ENCODE measurements around the gene MYO7B.
A peak's percentile ranks its signal among the peaks of the same experiment; 100 is the strongest.

MYO7B gene

DNA sequence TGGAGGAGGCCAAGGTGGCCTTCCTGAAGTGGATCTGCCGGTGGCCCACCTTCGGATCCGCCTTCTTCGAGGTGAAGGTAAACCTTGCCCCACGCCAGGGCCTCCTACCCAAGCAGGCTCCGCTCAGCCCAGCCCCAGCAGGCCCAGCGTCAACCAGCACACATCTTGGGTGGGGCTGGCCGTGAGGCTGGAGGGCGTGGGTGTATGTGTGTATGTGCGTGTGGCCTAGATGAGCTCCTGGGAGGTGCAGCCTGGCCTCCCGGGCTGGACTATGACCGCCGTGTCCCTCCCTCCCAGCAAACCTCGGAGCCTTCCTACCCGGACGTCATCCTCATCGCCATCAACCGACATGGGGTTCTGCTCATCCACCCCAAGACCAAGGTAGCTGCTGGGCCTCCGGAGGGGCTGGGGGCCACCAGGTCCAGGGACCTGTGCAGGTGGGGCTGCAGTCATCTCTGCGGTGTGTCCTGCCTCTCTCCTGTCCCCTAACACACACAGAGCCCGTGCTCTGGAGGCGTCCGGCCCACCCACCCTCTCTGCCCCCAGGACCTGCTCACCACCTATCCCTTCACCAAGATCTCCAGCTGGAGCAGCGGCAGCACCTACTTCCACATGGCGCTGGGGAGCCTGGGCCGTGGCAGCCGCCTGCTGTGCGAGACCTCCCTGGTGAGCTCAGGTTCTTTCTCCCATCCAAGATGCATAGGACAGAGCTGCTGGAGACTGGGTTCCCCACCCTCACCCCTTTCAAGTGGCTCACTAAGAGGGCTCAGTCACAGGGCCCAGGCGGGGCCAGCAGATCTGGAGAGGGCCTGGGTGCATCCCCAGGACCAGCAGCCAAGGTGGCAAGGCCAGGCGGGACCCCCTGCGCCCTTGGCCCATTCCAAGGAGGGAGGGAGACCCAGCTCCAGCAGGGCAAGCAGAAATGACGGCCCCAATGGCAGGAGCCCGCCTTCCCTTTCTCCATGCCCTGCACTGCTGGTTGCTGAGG, 101.1 kb downstream of the MYO7B start:
- no peak for DNase-seq (ENCODE audit: low read depth in 2 of 2)

DNA sequence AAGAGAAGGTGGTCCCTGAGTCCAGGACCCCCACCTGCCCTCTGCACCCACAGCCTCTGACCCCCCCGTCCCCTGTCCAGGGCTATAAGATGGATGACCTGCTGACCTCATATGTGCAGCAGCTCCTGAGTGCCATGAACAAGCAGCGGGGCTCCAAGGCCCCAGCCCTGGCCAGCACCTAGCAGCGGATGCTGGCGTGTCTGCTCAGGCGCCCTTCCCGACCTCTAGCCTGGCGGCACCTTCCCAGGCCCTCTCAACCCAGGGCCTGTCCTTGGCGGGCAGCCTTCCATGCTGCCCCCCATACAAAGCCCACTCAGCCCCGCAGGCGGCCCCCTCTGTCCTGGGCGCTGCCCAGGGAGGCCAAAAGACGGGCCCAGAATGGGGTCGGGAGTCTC, 101.8 kb downstream of the MYO7B start:
- no peak for DNase-seq (ENCODE audit: low read depth in 2 of 2)

DNA sequence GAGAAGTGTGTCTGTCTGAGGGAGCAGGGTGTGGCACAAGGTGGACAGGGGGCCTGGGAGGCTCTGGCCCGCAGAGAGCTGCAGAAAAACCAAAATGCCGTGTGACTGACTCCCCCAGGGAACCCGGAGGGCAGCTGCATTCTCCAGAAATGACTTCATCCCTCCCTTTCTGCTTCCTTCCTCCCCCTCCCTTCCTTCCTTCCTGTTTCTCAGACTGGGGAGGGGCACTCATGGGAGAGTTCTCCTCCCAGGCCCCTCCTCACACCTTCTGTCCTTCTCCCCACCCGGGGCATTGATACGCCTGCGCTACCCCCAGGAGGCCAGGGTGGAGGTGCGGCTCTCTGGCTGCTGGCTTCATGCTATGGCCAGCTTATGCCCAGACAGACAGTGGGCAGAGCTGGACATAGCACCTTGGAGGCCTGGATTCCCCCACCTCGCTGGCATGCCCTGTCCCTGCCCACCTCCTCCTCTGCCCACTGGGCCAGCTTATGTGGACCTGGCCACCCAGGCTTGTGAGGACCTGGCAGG, 102.3 kb downstream of the MYO7B start:
- DNase-seq (ENCODE audit: low read depth in 2 of 2), result no peak

DNA sequence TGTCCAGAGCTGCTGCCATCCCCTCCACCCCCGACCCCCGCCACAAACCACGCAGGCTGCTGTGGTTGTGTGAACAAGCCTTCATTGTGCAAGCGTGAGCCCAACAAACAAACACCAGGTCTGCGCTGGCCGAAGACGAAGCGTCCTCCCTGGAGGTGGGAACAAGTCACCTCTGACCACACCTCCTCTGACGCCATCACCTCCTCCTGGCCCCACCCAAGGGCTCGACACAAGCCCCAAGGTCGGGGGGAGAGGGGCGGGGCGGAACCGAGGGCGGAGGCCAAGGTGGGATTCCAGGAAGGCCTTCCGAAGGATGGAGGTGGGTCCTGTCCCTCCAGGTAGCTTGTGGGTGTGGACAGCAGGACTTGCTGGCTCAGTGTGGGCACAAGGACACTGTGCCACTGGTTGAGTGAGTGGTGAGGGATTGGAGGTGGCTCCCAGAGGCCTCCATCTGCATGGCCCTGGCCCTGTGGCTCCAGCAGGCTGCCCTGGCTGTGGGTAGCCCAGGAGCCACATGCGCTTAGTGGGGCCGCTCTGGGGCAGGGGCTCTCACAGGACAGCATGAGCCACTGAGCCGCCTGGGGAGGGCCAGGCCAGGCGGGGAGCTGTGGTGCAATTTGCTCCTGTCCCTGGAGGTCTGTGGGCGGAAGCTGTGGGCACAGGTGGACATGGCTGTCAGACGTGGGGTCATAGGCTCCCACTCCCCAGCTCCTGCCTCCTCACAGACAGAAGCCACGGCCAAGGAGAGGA, 103.1 kb downstream of the MYO7B start:
- no peak for DNase-seq (ENCODE audit: low read depth in 2 of 2)

DNA sequence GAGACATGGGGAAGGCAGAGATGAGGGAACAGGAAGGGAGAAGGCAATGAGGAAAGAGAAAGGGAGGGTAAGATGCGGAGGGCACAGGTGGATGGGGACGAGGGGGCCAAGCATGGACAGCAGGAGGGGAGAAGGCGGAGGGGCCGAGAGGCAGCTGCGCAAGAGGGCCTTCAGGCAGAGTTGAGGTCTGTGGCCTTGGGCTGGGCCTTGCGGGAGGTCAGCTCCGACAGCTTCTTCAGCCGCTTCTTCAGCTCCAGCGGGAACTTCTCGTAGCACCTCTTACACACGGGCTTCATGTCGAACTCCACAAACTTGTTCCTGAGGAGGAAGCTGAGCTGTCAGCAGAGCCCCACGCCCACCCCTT, 103.6 kb downstream of the MYO7B start:
- no peak for DNase-seq (ENCODE audit: low read depth in 2 of 2)

DNA sequence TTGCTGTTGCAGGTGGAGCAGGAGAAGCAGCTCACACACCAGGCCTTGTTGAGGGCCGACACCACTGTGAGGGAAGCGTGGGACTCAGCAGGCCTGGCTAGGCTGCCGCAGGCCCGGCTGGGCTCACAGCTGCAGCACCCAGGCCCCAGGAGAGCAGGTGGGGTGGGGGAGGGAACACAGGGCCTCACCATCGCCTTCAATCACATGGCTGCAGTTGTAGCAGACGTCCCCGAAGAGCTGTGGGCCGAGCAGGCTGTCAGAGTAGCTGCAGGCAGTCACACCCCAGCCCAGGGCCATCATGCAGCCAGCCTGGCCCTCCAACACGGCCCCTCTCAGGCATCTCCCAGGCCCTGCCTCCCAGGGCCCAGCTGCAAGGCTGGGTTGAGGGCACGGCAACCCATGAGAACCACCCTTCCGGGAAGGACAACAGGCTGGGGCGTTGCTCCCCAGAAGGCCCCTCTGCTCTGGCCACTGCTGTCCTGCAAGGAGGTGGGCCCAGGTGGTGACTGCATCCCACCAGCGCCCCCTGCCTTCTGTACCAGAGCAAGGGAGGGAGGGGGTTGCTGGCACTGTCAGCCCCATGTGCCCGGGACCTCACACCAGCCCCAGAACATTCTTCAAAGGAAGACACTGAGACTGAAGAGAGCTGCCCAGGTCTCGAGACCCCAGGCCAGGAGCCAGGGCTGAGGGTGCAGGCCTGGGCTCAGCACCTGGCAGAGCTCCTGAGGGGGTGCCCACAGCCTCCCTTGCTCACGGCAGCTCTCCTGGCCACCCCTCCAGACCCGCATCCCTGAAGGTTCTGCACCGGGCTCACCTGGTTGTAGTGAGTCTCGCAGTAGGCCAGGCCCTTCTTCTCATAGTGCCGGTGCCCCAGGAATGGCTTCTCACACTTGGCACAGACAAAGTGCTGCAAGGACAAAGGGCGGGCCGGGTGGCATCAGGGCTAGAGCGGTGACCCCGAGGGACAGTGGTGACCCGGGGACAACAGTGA, 104.9 kb downstream of the MYO7B start:
- DNase-seq (ENCODE audit: low read depth in 2 of 2), result no peak

DNA sequence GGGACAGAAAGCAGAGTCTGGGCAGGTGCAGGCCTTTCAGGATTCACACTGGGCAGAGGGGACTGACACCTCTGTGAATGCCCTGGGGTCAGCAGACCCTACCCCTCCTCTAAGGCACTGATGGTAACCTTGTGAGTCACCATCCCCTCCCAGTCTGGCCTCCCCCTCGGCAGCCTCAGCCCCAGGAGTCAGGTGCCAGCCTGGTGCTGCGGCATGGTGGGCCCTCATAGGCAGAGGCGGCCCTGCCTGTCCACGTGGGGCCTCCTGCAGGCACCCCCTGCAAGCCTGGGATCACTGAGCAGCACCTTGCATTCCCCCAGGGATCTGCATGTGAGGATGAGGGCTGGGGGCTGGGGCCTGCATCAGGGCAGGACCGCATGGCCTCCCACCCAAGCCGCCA, 105.7 kb downstream of the MYO7B start:
- DNase-seq (ENCODE audit: low read depth in 2 of 2), result no peak

DNA sequence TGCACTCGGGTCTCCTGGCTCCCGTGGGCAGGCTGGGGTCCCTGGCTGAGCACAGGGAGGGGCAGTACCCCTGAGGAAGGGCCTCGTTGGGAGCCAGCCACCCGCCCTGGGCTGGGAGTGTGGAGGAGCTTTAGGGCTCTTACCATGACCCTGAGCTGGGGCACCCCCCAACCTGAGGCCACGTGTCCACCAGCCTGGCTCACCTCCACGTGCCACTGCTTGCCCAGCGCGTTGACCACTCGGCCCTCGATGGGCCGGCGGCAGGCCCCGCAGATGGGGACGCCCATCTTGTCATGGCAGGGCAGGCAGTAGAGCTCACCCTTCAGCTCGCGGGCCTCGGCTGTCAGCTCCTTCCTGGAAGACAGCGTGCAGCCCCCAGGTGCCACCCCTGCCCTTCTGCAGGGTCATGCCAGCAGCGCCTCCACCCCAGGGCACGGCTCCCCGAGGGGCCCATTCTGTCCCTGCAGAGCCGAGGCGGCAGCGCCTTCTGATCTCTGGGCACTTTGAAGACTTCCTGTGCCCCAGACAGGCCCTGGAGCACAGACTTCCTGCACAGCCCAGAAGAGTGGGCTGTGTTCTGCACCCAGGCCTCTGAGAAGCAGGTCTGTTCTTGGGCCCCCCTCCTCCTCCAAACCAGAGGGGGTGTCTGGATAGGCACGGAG, 106.5 kb downstream of the MYO7B start:
- peak in 1 of 2 donors; percentile 14 for DNase-seq (ENCODE audit: low read depth in 2 of 2)

DNA sequence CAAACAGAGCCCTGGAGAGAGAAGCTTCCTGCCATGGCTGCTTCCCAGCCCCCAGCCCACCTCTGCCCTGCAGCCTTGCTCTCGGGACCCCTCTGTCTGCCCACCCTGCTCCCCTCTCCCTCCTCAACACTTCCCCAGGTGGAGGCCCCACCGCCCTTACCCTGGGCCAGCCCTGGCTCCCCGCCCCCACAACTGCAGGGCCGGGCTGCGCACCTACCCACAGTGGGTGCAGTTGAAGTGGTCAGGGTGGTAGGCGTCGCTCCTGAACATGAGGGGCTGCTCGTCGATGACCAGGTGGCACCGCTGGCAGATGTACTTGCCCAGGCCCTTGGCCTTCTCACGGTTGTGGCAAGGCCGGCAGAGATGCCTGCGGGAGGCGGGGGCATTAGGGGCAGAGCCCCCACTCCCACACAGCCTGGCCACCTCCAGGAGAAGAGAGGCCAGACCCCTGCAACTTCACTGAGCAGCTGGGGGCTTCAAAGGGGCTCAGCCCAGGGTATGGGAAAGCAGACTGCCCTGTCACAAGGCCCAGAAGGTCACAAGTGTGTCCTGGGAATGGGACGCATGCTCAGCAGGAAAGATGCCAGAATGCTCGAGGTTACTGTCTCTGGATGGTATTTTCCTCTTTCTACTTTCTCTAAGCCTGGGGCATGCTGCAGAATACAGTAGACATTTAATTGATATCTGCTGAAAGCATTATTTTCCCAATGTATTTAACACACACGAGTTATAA, 107.4 kb downstream of the MYO7B start:
- DNase-seq (ENCODE audit: low read depth in 2 of 2), result no peak

DNA sequence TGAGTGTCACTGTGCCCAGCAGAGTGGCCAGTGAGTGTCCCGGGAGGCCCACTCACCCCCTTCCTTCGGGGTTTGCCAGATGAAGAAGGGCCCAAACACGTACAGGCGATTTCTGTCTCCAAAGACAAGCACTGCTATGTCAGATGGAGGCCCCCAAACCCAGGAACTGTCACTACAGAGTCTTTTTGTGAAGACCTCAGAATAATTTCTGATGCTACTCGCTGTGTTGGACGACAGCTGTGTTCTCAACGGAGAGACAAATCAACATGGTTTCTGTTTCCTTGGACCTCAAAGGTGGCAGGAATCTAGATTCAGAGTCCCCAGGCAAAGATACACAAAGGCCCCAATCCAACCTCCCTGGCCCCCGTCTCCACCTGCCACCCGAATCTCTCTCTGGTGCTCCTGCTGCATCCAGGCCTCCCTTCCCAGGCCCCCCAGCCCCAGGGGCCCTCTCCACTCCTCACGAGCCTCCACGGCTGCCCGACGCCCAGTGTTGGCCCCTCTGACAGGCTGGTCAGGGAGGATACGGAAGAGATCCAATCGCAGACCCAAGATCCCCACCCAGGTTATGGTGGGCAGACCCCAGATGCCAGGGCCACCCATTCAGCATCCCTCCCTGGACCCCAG, 108.1 kb downstream of the MYO7B start:
- DNase-seq (ENCODE audit: low read depth in 2 of 2), result no peak

DNA sequence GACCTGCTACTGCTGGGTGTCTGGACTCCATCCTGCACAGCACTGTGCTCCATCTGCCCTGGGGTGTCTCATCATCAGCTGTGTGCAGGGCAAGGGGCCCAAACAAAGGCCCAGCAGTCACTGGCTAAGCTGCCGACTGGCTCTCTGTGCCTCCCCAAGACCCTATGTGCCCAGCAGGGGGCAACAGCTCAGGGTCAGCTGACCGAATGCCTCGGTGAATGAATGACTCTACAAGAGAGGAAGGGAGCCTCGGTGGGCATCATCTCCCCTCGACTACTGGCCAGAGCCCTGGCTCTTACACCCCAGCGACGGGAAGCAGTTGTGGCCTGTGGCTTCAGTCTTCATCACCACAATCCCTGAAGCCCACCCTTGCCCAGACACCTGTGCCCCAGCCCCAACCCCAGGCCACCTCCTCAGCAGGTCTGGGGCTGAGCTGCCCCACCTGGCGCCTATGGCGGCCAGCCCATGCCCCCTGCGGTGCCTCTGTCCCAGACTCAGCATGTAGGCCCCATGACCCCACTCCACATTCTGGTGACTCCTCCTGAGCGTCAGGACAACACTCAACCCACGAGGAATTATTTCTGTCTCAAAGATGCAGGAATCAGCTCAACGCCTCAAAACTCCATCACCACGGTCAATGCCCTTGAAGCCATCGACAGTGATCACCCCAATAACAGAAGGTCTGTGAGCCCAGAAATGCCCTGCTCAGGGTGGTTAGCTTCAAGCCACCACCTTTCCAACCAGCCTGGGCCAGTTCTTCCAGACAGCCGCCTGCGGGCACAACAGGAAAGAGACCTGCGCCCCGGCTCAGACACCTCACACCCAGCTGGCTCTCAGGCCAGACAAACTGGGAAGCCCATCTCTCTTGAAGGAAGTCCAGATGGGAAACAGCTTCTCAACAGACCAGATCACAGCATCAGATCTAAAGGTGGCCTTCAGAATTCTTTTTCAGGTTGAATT, 108.9 kb downstream of the MYO7B start:
- no peak for DNase-seq (ENCODE audit: low read depth in 2 of 2)

DNA sequence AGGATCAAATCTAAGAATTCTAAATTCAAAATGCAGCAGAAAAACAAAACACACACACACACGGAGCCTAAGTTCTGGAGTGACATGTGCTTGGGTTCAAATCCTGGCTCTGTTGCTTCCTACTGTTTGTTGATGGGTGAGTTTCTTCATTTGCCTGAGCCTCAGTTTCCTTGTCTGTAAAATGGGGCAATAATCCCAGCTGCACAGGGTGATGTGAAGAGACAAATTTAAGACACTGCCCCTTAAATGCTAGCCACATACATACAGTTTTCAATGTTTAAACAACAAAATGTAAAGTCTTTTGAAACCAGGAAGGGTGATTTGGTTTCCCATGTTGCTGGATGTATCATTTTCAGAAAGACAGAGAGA, 109.5 kb downstream of the MYO7B start:
- no peak for DNase-seq (ENCODE audit: low read depth in 2 of 2)

DNA sequence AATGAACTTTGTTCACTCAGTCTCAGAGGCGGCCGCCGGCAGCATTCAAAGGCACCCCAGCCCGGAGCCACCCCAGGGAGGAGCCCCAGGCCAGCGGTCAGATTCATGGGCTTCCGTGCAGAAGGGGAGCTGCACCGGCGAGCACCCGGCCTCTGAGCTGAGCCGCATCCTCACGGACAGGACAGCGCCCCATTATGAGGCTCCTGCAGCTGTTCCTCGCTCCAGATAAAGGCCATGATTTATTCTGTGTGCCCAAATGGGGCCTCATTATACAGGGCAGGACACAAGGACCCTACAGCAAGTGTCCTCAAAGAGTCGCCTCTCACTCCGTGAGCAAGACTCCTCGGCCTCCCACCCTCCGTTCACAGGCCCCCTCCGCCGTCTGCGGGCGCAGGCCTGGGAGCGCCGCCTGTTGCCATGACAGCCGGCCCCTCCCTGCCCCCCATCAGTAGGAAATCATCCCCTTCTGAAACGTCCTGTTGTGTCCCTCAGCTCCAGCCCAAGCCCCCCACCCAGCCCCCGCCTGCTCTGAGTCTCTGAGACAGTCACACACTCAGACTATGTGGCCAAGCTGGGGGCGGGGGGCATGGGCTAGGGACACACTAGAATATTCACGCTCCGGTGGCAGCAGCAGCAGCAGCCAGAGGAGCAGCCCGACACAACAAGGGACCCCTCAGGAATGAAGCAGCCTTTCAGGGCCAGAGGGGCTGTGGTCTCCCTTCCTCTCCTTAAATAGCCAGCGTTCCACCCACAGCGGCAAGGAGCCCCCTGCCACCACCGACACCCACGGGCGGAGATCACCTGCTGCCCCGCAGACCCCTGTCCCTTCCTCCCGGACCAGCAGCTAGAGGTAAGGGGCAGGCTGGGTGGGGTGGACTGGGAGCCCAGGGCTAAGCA, 110.2 kb downstream of the MYO7B start, which contains the start of gene GPR17:
TSS of gene GPR17 (plus strand) at position 759 of the 897 bp plus-strand sequence. CDS start 4,583 bp downstream, outside the sequence.
- no peak for DNase-seq (ENCODE audit: low read depth in 2 of 2)

DNA sequence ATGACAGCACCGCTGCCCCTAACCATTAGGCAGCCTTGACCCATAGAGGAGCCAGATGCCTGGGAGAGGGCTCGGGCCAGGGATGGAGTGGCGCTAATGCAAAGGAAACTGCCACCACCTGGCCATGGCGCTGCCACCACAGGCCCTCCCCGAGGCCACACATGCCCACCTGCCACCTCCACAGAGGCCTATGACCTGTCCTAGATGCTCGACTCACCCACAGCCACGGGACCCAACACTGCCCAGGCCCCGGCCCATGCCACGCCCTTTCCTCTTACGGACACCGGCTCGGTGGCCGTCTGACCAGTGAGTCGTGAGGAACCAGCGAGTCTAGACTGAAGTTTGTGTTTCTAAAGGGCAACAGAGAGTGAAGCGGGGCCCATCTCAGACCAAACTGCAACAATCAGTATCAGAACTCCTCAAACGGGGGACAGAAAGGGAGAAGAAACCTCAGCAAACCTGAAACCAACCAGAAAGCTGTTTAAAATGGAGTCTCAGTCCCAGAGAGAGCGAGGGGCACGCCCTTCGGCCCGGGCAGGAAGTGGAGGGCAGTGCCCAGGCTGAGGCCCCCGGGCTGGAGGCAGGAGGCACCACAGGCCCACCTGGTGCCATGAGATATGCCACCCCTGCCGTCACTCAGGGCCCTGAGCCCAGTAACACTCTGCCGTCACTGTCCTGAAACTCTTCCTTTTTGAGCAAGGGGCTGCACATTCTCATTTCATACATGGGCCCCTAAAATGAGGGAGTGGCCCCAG, 111.2 kb downstream of the MYO7B start:
- no peak for DNase-seq (ENCODE audit: low read depth in 2 of 2)

DNA sequence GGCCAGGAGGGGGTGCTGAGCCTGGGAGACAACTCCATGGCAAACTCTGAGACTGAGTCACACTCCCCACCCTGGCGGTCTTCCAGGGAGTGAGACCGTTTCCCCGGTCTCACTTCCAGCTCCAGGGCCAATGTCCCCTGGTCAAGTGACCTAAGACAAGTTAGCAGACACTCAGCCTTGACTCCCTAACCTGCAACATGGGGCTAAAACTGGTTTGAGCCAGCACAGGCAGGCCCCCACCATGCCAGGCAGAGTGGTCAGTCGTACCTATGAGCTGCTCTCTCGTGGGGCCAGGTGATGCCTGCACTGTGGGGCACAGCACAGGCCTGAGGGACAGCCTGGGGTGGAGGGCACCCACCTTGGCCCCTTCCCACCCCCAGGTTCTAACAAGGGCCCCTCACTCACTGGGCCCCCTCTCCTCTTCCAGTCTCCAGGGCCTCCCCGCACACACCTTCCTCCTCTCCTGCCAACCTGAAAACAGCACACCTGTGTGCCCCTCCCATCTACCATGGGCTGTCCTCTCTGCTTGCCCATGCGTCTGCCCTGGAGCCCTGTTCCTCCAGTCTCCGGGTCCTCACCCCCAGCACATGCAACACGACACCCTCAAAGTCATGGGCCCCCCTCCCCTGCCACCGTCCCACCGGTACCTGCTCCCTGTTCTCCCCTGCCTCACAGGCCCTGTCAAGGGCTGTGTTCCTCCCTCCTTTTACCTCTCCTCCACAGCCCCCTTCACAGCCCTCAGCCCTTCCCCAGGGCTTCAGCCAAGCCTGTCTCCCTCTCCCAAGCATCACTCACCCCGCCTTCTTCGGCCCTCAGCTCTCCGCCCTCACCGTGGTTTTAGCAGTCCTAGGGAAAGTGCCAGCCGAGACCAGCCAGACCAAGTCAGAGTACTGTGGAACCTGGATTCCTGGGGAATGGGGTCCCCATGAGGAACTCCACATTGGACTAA, 112.0 kb downstream of the MYO7B start:
- DNase-seq (ENCODE audit: low read depth in 2 of 2), result no peak

DNA sequence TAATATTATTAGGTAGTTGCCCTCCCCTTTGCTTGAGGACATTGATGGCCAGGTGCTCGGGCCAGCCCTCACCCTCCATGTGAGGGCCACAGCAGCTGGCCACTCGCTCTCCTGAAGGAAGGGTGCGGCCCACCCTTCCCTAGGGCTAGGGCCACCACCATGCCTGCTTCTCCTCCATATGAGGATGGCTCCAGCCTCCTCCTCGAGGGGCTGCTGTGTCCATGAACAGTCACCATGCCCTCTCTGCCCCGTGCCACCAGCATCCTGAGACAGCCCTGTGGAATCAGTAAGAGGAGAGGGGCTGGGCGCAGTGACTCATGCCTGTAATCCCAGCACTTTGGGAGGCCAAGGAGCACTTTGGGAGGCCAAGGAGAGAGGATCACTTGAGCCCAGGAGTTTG, 112.8 kb downstream of the MYO7B start:
- DNase-seq (ENCODE audit: low read depth in 2 of 2), result no peak
